ENCODE measurements around the gene CCDC149.

Gene CCDC149

DNA sequence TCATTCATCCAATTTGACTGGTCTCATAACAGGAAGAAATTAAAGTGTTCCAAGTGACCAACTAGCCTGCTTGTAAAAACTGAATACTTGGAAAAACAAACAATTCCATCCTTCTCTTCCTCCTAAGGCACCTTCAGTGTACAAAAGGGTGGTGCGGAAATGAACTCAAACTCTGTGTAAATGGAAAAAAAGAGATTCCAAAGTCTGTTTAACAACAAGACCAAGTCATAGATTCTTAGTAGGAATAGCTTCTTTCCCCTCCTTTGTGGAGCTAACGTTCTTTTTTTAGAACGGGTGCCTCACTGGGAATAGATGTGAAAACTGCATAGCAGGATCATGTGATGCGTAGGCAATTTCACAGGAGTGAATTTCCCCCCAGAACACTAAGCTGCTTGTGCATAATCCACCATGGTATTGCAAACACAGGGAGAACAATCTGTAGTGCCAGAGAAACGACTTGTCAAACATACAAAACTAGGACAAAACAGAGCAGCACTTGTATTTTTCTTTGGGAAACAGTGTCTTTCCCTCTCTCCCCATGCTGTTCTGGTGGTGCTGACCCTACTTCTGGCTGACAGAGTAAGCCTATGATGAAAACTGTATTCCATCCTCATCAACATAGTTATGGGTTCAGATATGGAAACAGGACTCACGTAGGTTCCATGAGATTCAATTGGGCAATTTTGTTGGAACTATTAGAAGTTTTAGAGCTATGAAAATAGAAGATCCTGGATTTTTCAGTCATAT is 130.7 kb downstream of the CCDC149 start:
- FAIRE-seq (no peak), DNase-seq (ENCODE audit: insufficient read length, low spot score) (no peak)
- TF ChIP-seq POLR2AphosphoS5 (IDR thresholded peaks at IDR 0.05; ENCODE audit: low read depth, low read length): no peak
- no peak for TF ChIP-seq TAF1 (IDR thresholded peaks at IDR 0.05; ENCODE audit: low read depth, low read length)
- no peak for TF ChIP-seq POU2F2 (IDR thresholded peaks at IDR 0.05; ENCODE audit: low read depth, low read length)
- no peak for TF ChIP-seq PAX5 (IDR thresholded peaks at IDR 0.05; ENCODE audit: insufficient read depth, low read length, severe bottlenecking)
- no peak for TF ChIP-seq POLR2A (IDR thresholded peaks at IDR 0.05; ENCODE audit: low read depth, low read length)
- no peak for TF ChIP-seq SPI1 (IDR thresholded peaks at IDR 0.05; ENCODE audit: low read depth, low read length)

DNA sequence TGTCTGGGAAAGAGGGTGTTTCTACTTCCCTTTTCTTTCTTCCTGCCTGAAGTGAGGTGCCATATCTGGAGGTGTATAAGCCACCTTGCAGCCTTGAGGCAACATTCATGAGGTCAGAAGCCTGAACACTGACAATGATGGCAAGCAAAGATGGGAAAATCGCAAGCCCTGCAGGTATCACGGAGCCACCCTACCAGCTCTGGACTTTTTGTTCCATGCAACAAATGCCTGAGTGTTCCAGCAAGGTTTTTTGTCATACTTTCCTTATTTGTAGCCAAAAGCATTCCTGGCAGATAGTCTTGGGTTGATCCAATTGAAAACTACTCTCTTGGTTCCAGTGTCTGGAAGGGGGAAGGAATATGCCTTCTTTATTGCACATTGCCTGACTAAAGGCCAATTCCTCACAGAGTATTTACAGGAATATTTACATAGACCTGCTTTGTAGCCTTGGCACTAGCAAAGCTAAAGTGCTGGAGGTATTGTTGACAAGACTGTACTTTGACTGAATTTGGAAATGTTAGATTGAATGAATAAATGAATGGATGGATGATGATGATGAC is 131.8 kb downstream of the CCDC149 start:
- no peak for DNase-seq (ENCODE audit: insufficient read length, low spot score)
- no peak for FAIRE-seq
- TF ChIP-seq TAF1 (IDR thresholded peaks at IDR 0.05; ENCODE audit: low read depth, low read length) (no peak), SPI1 (IDR thresholded peaks at IDR 0.05; ENCODE audit: low read depth, low read length) (no peak)

DNA sequence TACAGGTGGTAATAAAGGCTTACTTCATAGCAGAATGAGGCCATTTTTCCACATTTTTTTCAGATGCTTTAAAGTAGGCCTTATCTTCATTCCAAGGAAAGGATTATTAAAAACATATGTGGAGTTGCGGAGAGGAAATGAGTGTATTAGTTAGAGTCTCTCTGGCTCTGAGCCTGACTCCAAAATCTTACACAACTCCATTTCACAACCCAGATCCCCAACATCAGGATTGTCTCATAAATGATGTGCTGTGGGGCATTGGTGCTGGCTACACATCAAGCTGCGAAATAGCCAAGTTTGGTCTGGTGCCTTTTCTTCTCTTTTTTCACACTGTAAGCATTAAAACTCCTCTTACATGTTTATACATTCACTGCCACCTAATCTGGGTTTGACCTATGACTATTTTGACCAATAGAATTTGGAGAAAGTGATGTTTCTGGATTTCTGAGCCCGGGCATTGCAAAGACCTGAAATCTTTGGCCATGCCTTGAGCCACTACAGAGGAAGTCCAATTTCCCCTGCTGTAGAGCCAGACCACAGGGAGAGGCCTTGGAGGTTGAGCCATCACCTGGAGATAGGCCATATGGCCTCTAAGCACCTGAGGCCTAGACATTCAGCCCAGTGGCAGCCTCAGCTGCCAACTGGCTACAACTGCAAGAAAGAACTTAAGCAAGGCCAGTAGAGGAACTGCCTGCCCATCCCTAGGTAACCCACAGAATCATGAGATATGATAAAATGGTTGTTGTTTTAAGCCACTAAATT is 134.2 kb downstream of the CCDC149 start:
- no peak for FAIRE-seq
- DNase-seq (ENCODE audit: insufficient read length, low spot score): no peak
- TF ChIP-seq PAX5 (IDR thresholded peaks at IDR 0.05; ENCODE audit: insufficient read depth, low read length, severe bottlenecking) (no peak), POLR2A (IDR thresholded peaks at IDR 0.05; ENCODE audit: low read depth, low read length) (no peak), TAF1 (IDR thresholded peaks at IDR 0.05; ENCODE audit: low read depth, low read length) (no peak), POU2F2 (IDR thresholded peaks at IDR 0.05; ENCODE audit: low read depth, low read length) (no peak), POLR2AphosphoS5 (IDR thresholded peaks at IDR 0.05; ENCODE audit: low read depth, low read length) (no peak), SPI1 (IDR thresholded peaks at IDR 0.05; ENCODE audit: low read depth, low read length) (no peak)

GRCh38 chr4:24777536-24778463 is 135.0 kb downstream of the CCDC149 start:
- no peak for FAIRE-seq
- TF ChIP-seq POLR2A (IDR thresholded peaks at IDR 0.05; ENCODE audit: low read depth, low read length) (no peak), TAF1 (IDR thresholded peaks at IDR 0.05; ENCODE audit: low read depth, low read length) (no peak)
- DNase-seq (ENCODE audit: insufficient read length, low spot score): no peak

DNA sequence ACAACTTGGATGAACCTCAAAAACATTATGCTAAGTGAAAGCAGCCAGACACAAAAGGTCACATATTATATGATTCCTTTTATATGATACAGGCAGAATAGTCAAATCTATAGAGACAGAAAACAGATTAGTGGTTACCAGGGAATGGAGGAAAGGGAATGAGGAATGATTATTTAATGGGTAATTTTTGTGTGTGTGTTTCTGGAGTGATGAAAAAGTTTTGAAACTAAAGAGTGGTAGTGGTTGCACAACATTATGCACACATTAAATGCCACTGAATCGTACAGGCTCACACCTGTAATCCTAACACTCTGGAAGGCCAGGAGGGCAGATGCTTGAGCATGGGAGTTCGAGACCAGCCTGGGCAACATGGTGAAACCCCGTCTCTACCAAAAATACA is 137.1 kb downstream of the CCDC149 start:
- DNase-seq (ENCODE audit: insufficient read length, low spot score) (no peak), FAIRE-seq (no peak)
- no peak for TF ChIP-seq POLR2A (IDR thresholded peaks at IDR 0.05; ENCODE audit: low read depth, low read length)
- no peak for TF ChIP-seq TAF1 (IDR thresholded peaks at IDR 0.05; ENCODE audit: low read depth, low read length)
- no peak for TF ChIP-seq PAX5 (IDR thresholded peaks at IDR 0.05; ENCODE audit: insufficient read depth, low read length, severe bottlenecking)
- TF ChIP-seq SPI1 (IDR thresholded peaks at IDR 0.05; ENCODE audit: low read depth, low read length): no peak
- TF ChIP-seq POU2F2 (IDR thresholded peaks at IDR 0.05; ENCODE audit: low read depth, low read length): no peak
- no peak for TF ChIP-seq POLR2AphosphoS5 (IDR thresholded peaks at IDR 0.05; ENCODE audit: low read depth, low read length)

- FAIRE-seq (no peak), DNase-seq (ENCODE audit: insufficient read length, low spot score) (no peak)
- TF ChIP-seq POLR2AphosphoS5 (IDR thresholded peaks at IDR 0.05; ENCODE audit: low read depth, low read length): no peak
- no peak for TF ChIP-seq SPI1 (IDR thresholded peaks at IDR 0.05; ENCODE audit: low read depth, low read length)
- TF ChIP-seq POU2F2 (IDR thresholded peaks at IDR 0.05; ENCODE audit: low read depth, low read length): no peak
These were observed 137.7 kb downstream of the CCDC149 start for GRCh38 chr4:24775032-24775605.

GRCh38 chr4:24774452-24774851 is 138.4 kb downstream of the CCDC149 start:
- no peak for FAIRE-seq
- DNase-seq (ENCODE audit: insufficient read length, low spot score): no peak

GRCh38 chr4:24772952-24773351 is 139.9 kb downstream of the CCDC149 start:
- DNase-seq (ENCODE audit: insufficient read length, low spot score) (no peak), FAIRE-seq (no peak)
- TF ChIP-seq PAX5 (IDR thresholded peaks at IDR 0.05; ENCODE audit: insufficient read depth, low read length, severe bottlenecking) (no peak), POU2F2 (IDR thresholded peaks at IDR 0.05; ENCODE audit: low read depth, low read length) (no peak), SPI1 (IDR thresholded peaks at IDR 0.05; ENCODE audit: low read depth, low read length) (no peak), TAF1 (IDR thresholded peaks at IDR 0.05; ENCODE audit: low read depth, low read length) (no peak), POLR2A (IDR thresholded peaks at IDR 0.05; ENCODE audit: low read depth, low read length) (no peak), POLR2AphosphoS5 (IDR thresholded peaks at IDR 0.05; ENCODE audit: low read depth, low read length) (no peak)

More at GRCh38 chr4:24774452-24774851, 138.4 kb downstream of the CCDC149 start:
- TF ChIP-seq POLR2A (IDR thresholded peaks at IDR 0.05; ENCODE audit: low read depth, low read length) (no peak), POU2F2 (IDR thresholded peaks at IDR 0.05; ENCODE audit: low read depth, low read length) (no peak), SPI1 (IDR thresholded peaks at IDR 0.05; ENCODE audit: low read depth, low read length) (no peak)

GRCh38 chr4:24772061-24772705 is 140.7 kb downstream of the CCDC149 start:
- no peak for TF ChIP-seq POU2F2 (IDR thresholded peaks at IDR 0.05; ENCODE audit: low read depth, low read length)
- TF ChIP-seq TAF1 (IDR thresholded peaks at IDR 0.05; ENCODE audit: low read depth, low read length): no peak
- TF ChIP-seq SPI1 (IDR thresholded peaks at IDR 0.05; ENCODE audit: low read depth, low read length): no peak
- no peak for TF ChIP-seq POLR2AphosphoS5 (IDR thresholded peaks at IDR 0.05; ENCODE audit: low read depth, low read length)
- TF ChIP-seq POLR2A (IDR thresholded peaks at IDR 0.05; ENCODE audit: low read depth, low read length): no peak
- no peak for TF ChIP-seq PAX5 (IDR thresholded peaks at IDR 0.05; ENCODE audit: insufficient read depth, low read length, severe bottlenecking)
- no peak for FAIRE-seq
- no peak for DNase-seq (ENCODE audit: insufficient read length, low spot score)

All from GM12891 (cell line).